ENCODE measurements around the gene IFT22. TPM values are rescaled to one million over a fixed set of nuclear protein-coding genes. Genes with fewer than 3 reads are reported as not detected.

The IFT22 gene
- total RNA-seq, 1 experiment from 2014 or later = 15.5 TPM

- no peak; the same call in 1 of the 2 replicates for TF ChIP-seq ZNF219 (CRISPR knock-in tag; IDR thresholded peaks at IDR 0.05; ENCODE audit: borderline replicate concordance)
- TF ChIP-seq MAX (CRISPR knock-in tag; IDR thresholded peaks at IDR 0.05) = peak; percentile 39; the same call in 1 of the 2 replicates
- no peak for TF ChIP-seq NR1H2 (CRISPR knock-in tag; IDR thresholded peaks at IDR 0.05)
- no peak; the same call in none of the 2 replicates for TF ChIP-seq ETV6 (CRISPR knock-in tag; IDR thresholded peaks at IDR 0.05)
- TF ChIP-seq NFYB (CRISPR knock-in tag; conservative IDR thresholded peaks at IDR 0.05; ENCODE audit: low read depth) = no peak
- TF ChIP-seq FOXP4 (CRISPR knock-in tag; IDR thresholded peaks at IDR 0.05) = no peak
- no peak for TF ChIP-seq ATF1 (CRISPR knock-in tag; IDR thresholded peaks at IDR 0.05)
- no peak for TF ChIP-seq NR2C2 (CRISPR knock-in tag; IDR thresholded peaks at IDR 0.05)
- TF ChIP-seq E2F4 (CRISPR knock-in tag; IDR thresholded peaks at IDR 0.05; ENCODE audit: borderline replicate concordance, low read depth) = no peak
- TF ChIP-seq SMAD3 (CRISPR knock-in tag; IDR thresholded peaks at IDR 0.05; ENCODE audit: borderline replicate concordance) = peak; percentile 69; the same call in 1 of the 2 replicates
- TF ChIP-seq FOXJ3 (CRISPR knock-in tag; IDR thresholded peaks at IDR 0.05; ENCODE audit: borderline replicate concordance) = no peak
- TF ChIP-seq FOXK1 (CRISPR knock-in tag; IDR thresholded peaks at IDR 0.05) = no peak
- TF ChIP-seq IRF2 (CRISPR knock-in tag; IDR thresholded peaks at IDR 0.05; ENCODE audit: borderline replicate concordance, low read depth) = no peak
- 0 out of 2 replicates have a peak, but pooled peaks have one; percentile 54 for TF ChIP-seq ZBTB21 (CRISPR knock-in tag; IDR thresholded peaks at IDR 0.05; ENCODE audit: borderline replicate concordance)
- TF ChIP-seq AFF4 (CRISPR knock-in tag; IDR thresholded peaks at IDR 0.05; ENCODE audit: borderline replicate concordance) = no peak
- TF ChIP-seq MXD4 (CRISPR knock-in tag; IDR thresholded peaks at IDR 0.05; ENCODE audit: borderline replicate concordance) = no peak
- no peak for TF ChIP-seq ATF3 (CRISPR knock-in tag; conservative IDR thresholded peaks at IDR 0.05)
- TF ChIP-seq ZNF671 (CRISPR knock-in tag; IDR thresholded peaks at IDR 0.05) = no peak
- TF ChIP-seq NFATC4 (CRISPR knock-in tag; IDR thresholded peaks at IDR 0.05) = no peak
- TF ChIP-seq EMX1 (CRISPR knock-in tag; IDR thresholded peaks at IDR 0.05) = no peak
- TF ChIP-seq PRRX2 (CRISPR knock-in tag; IDR thresholded peaks at IDR 0.05) = no peak
- no peak for TF ChIP-seq ZNF425 (CRISPR knock-in tag; conservative IDR thresholded peaks at IDR 0.05)
- TF ChIP-seq GRHL2 (CRISPR knock-in tag; IDR thresholded peaks at IDR 0.05; ENCODE audit: insufficient replicate concordance, severe bottlenecking) = no peak
- TF ChIP-seq ATF2 (CRISPR knock-in tag; IDR thresholded peaks at IDR 0.05; ENCODE audit: borderline replicate concordance, low read depth) = no peak
- no peak for TF ChIP-seq GTF2I (CRISPR knock-in tag; conservative IDR thresholded peaks at IDR 0.05)
- TF ChIP-seq E2F1 (CRISPR knock-in tag; IDR thresholded peaks at IDR 0.05) = no peak
These were observed 41.0 kb upstream of the IFT22 start, which contains the start of gene COL26A1 (continued) for GRCh38 chr7:101362334-101363195.
